Transverse colon (tissue), 4 donors: Measurements from ENCODE around the gene DGKD. TPM values are rescaled to one million over a fixed set of nuclear protein-coding genes. Genes with fewer than 3 reads are reported as not detected.

Source experiments
- DNase-seq: peaks from one replicate; pipeline ENCODE4 v3.0.0-alpha.2; 2019
- H3K27ac ChIP-seq, 4 donors: fragments of 200-600 bp; sonication (generic); 2 replicates each; pipeline ENCODE4 v1.5.1; 2016 to 2018; ENCODE audit warnings: inconsistent platforms in 4 of 4
- H3K27me3 ChIP-seq: fragments of 200-600 bp; sonication (generic); 2 replicates; pipeline ENCODE4 v1.5.1; 2017; ENCODE audit warnings: inconsistent platforms
- H3K36me3 ChIP-seq, 4 donors: fragments of 200-600 bp; sonication (generic); 2 replicates each; pipeline ENCODE4 v1.5.1; 2017 to 2019; ENCODE audit warnings: inconsistent platforms in 4 of 4
- H3K4me1 ChIP-seq, 4 donors: fragments of 200-600 bp; sonication (generic); 2 replicates each; pipeline ENCODE4 v1.5.1; 2017 to 2020; ENCODE audit warnings: inconsistent platforms in 4 of 4
- H3K4me3 ChIP-seq, 4 donors: fragments of 200-600 bp; sonication (generic); 1 replicate in 1 of 4; 2 replicates in 3 of 4; pipeline versions ENCODE4 v1.5.1 to v1.6.1; 2017 to 2019; ENCODE audit warnings: inconsistent platforms in 4 of 4
- H3K9me3 ChIP-seq, 2 donors: fragments of 200-600 bp; sonication (generic); 2 replicates each; pipeline ENCODE4 v1.5.1; 2017 to 2019; ENCODE audit warnings: inconsistent platforms in 2 of 2
- EP300 ChIP-seq: sonication (generic); formaldehyde crosslinking; IDR thresholded peaks from one replicate; pipeline ENCODE4 v1.6.1; 2017; ENCODE audit warnings: antibody characterized with exemption, low read depth
- POLR2A ChIP-seq: fragments of 450-650 bp; IDR thresholded peaks from one replicate; pipeline ENCODE4 v1.6.1; 2016; ENCODE audit warnings: antibody characterized with exemption, mild to moderate bottlenecking, moderate library complexity
- POLR2AphosphoS5 ChIP-seq, 3 donors: sonication (generic); formaldehyde crosslinking; IDR thresholded peaks; one replicate each; pipeline ENCODE4 v1.6.1; 2016; ENCODE audit warnings: antibody characterized with exemption in 3 of 3
- WGBS, 2 donors: methylation state at CpG; one replicate each; pipeline ENCODE4 v1.1.5; 2018; ENCODE audit warnings: low coverage in 1 of 2; 5-methylcytosine and 5-hydroxymethylcytosine counted together
- in situ Hi-C, 4 donors: fragments of 200-750 bp; cut with MboI; loops; one replicate each; pipeline versions ENCODE4 v1.15.0 to v1.15.1; 2017; ENCODE audit warnings: low sequenced_read_pairs in 3 of 4, low pct_ligation_motif_present in 1 of 4, low pct_unique_long_range_greater_than_20kb in 1 of 4
- intact Hi-C: fragments of 100-400 bp; cut with DNase I; formaldehyde crosslinking; loops from one replicate; pipeline ENCODE4 v1.15.1; 2023; ENCODE audit warnings: low total_unique reads
- total RNA-seq, 4 donors: library from RNA; depleted of rRNA; stranded (reverse); fragments of >200 nt; gene quantifications; one replicate each; pipeline ENCODE4 v1.1.0, GENCODE V29; 2016
- TF ChIP-seq, protein P1 (sequence below), 5 experiments: fragments of 200-600 bp in 3 of 5; fragments of 450-650 bp in 2 of 5; sonication (generic) in 3 of 5; IDR thresholded peaks; 1 replicate in 2 of 5; 2 replicates in 3 of 5; pipeline ENCODE4 v1.5.1; 2016 to 2017; ENCODE audit warnings: antibody characterized with exemption in 5 of 5, inconsistent platforms in 3 of 5, mild to moderate bottlenecking in 2 of 5, moderate library complexity in 1 of 5

DGKD gene
- total RNA-seq, 4 donors from 2014 or later, result 55.7 to 166 (median 91.5) TPM

DNA sequence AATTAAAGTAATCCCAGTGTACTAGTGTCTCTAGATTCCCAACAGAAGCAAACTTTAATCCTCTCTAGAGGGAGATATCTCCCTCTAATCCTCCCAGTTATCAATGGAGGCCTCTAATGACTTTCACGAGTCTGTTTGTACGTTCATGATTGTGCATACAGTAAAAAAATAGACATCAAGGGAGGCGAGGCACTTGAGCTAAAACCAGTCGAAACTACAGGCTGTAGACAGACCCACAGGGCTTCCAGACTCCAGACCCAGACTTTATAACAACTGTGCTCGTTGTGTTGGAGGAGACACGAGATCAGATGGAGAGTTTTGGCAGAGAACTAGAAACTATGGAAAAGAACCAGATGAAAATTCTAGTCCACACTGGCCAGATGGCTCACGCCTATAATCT, 7.0 kb downstream of the DGKD start:
- H3K27me3 ChIP-seq, result no peaks in the 10 kb centered on the region
- no peak overlapping the region for H3K4me3 ChIP-seq
- H3K36me3 ChIP-seq, result peaks cover 0 to 5% (median 0%) of the 10 kb centered on the region in 4 donors
- DNase-seq, result no peak
- TF ChIP-seq, protein P1, sequence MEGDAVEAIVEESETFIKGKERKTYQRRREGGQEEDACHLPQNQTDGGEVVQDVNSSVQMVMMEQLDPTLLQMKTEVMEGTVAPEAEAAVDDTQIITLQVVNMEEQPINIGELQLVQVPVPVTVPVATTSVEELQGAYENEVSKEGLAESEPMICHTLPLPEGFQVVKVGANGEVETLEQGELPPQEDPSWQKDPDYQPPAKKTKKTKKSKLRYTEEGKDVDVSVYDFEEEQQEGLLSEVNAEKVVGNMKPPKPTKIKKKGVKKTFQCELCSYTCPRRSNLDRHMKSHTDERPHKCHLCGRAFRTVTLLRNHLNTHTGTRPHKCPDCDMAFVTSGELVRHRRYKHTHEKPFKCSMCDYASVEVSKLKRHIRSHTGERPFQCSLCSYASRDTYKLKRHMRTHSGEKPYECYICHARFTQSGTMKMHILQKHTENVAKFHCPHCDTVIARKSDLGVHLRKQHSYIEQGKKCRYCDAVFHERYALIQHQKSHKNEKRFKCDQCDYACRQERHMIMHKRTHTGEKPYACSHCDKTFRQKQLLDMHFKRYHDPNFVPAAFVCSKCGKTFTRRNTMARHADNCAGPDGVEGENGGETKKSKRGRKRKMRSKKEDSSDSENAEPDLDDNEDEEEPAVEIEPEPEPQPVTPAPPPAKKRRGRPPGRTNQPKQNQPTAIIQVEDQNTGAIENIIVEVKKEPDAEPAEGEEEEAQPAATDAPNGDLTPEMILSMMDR (IDR thresholded peaks at IDR 0.05), result no peak
- no peak for TF ChIP-seq EP300
- no peak for TF ChIP-seq POLR2A
- TF ChIP-seq POLR2AphosphoS5 (IDR thresholded peaks at IDR 0.05), result no peak
- no peak overlapping the region for H3K27ac ChIP-seq
- 75 to 100% methylated on average over 6 to 7 of the region's 7 CpGs for WGBS, 2 donors
- no peaks in the 10 kb centered on the region for H3K9me3 ChIP-seq
- H3K4me1 ChIP-seq, result peaks cover 0 to 41% (median 12%) of the 10 kb centered on the region in 4 donors
- intact Hi-C loops, result no loop called here
- in situ Hi-C loops, result no loop called here

GRCh38 chr2:233362742-233363141, 8.4 kb downstream of the DGKD start:
- no peak for TF ChIP-seq POLR2AphosphoS5 (IDR thresholded peaks at IDR 0.05)
- TF ChIP-seq POLR2A, result no peak
- TF ChIP-seq, protein P1 (IDR thresholded peaks at IDR 0.05), result no peak
- no peak for TF ChIP-seq EP300
- WGBS, 2 donors, result 59 to 69% methylated on average over 2 of the region's 2 CpGs
- no peak overlapping the region for H3K27ac ChIP-seq
- intact Hi-C loops (no loop called here), in situ Hi-C loops (no loop called here)
- no peak overlapping the region for H3K4me3 ChIP-seq
- DNase-seq, result no peak
- no peaks in the 10 kb centered on the region for H3K9me3 ChIP-seq
- H3K36me3 ChIP-seq, result peaks cover 0 to 5% (median 0%) of the 10 kb centered on the region in 4 donors
- H3K4me1 ChIP-seq, result peaks cover 0 to 26% (median 4%) of the 10 kb centered on the region in 4 donors
- H3K27me3 ChIP-seq, result no peaks in the 10 kb centered on the region

- in situ Hi-C loops (no loop called here), intact Hi-C loops (no loop called here)
- Histone ChIP-seq H3K27me3 (no peaks in the 10 kb centered on the region), H3K4me3 (no peak overlapping the region), H3K9me3 (no peaks in the 10 kb centered on the region), H3K27ac (no peak overlapping the region), H3K4me1 (peaks cover 0 to 16% (median 0%) of the 10 kb centered on the region in 4 donors), H3K36me3 (peaks cover 0 to 5% (median 0%) of the 10 kb centered on the region in 4 donors)
- no peak for DNase-seq
- 82 to 96% methylated on average over 6 of the region's 6 CpGs for WGBS, 2 donors
- TF ChIP-seq EP300 (no peak), POLR2A (no peak), POLR2AphosphoS5 (IDR thresholded peaks at IDR 0.05) (no peak)
- TF ChIP-seq, protein P1 (IDR thresholded peaks at IDR 0.05), result no peak
Observed at GRCh38 chr2:233363744-233364235, 9.5 kb downstream of the DGKD start.

DNA sequence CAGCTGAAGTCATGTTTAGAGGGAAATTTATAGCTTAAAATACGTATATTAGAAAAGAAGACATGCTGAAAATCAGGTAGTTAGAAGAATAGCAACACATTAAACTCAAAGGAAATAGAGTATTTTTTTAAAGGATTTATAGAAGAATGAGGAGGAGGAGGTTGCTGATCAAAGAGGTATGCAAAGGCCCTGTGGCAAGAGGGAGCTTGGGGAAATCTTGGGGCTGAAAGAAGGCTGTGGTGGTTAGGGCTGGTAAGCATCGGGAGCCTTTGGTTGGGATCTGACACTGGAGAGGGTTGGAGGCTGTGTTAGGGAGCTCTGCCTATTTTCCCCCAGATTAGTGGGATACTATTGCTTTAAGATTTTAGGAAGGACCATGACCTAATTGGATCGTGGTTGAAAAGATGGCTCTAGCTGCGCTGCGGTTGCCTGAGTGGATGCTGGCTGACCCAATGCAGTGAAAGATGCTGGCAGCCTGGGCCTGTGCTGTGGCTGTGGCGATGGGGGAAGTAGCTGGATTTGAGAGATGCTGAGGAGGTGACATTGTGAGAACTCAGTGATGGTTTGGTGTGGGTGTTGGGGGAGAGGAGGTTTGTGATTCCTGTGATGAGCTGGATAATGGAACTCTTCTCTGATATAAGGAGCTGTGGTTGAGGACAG, 11.7 kb downstream of the DGKD start:
- DNase-seq, result no peak
- in situ Hi-C loops (no loop called here), intact Hi-C loops (no loop called here)
- WGBS, 2 donors, result 84 to 88% methylated on average over 5 to 6 of the region's 6 CpGs
- H3K9me3 ChIP-seq, result no peaks in the 10 kb centered on the region
- H3K36me3 ChIP-seq, result peaks cover 0 to 5% (median 0%) of the 10 kb centered on the region in 4 donors
- H3K4me1 ChIP-seq, result peaks cover 0 to 14% (median 0%) of the 10 kb centered on the region in 4 donors
- H3K27me3 ChIP-seq, result no peaks in the 10 kb centered on the region
- H3K4me3 ChIP-seq, result no peak overlapping the region
- no peak overlapping the region for H3K27ac ChIP-seq
- no peak for TF ChIP-seq EP300
- TF ChIP-seq POLR2AphosphoS5 (IDR thresholded peaks at IDR 0.05), result no peak
- TF ChIP-seq POLR2A, result no peak
- TF ChIP-seq, protein P1 (IDR thresholded peaks at IDR 0.05), result no peak
